Gastrocnemius medialis (tissue), 4 donors: ENCODE data around the gene ITGB5.
A peak's percentile ranks its signal among the peaks of the same experiment; 100 is the strongest.

ENCODE experiments used
- CTCF ChIP-seq, 5 experiments: fragments of 450-650 bp in 3 of 5; fragments of 200-600 bp in 2 of 5; sonication (generic) in 2 of 5; IDR thresholded peaks in 4 of 5; conservative IDR thresholded peaks in 1 of 5; 1 replicate in 4 of 5; 2 replicates in 1 of 5; pipeline ENCODE4 v1.5.1; 2016 to 2019; ENCODE audit warnings: antibody characterized with exemption in 5 of 5, mild to moderate bottlenecking in 3 of 5, moderate library complexity in 3 of 5
- POLR2A ChIP-seq, 2 donors: fragments of 450-650 bp; IDR thresholded peaks; one replicate each; pipeline ENCODE4 v1.6.1; 2017; ENCODE audit warnings: antibody characterized with exemption in 2 of 2, mild to moderate bottlenecking in 2 of 2, moderate library complexity in 2 of 2

GRCh38 chr3:124834723-124835718 lies 52.1 kb downstream of the ITGB5 start:
- TF ChIP-seq CTCF (IDR thresholded peaks at IDR 0.05 in 4 of 5, conservative IDR thresholded peaks at IDR 0.05 in 1 of 5) (peak in 1 of 5 experiments; percentile 16), POLR2A (IDR thresholded peaks at IDR 0.05) (peak; percentile 22 to 68)
